ENCODE measurements around the gene LSM5.

GRCh38 chr7:32489788-32490126 lies 423 bp downstream of the LSM5 start:
- TF ChIP-seq CTCF (IDR thresholded peaks at IDR 0.05) (no peak), PHF8 (IDR thresholded peaks at IDR 0.05; ENCODE audit: borderline replicate concordance, low read depth) (no peak), JUN (IDR thresholded peaks at IDR 0.05) (no peak), PBX3 (IDR thresholded peaks at IDR 0.05) (no peak), EP300 (IDR thresholded peaks at IDR 0.05) (no peak), RCOR1 (IDR thresholded peaks at IDR 0.05; ENCODE audit: low read depth, low read length) (no peak), POLR2A (IDR thresholded peaks at IDR 0.05; ENCODE audit: low read length) (no peak), USF2 (IDR thresholded peaks at IDR 0.05) (no peak), MAZ (IDR thresholded peaks at IDR 0.05; ENCODE audit: borderline replicate concordance, low read depth, low read length) (no peak)

All from A549 (cell line).